ENCODE data around the gene AMH. TPM values are rescaled to one million over a fixed set of nuclear protein-coding genes. Genes with fewer than 3 reads are reported as not detected.
A peak's percentile ranks its signal among the peaks of the same experiment; 100 is the strongest.
"Not testable (repeated sequence)": the region's sequence is repeated elsewhere in the genome, so short reads cannot be mapped to it uniquely, and the experiment has no call there.

The AMH gene
- 1 to 10 TPM in 6 of 7 donors, under 1 TPM in 1; 0.80 to 3.9 (median 1.3) TPM for total RNA-seq
- 10 to 100 TPM in 1 of 2 donors, not detected in 1; 12.0 TPM for polyA plus RNA-seq
- long read RNA-seq, donor 1, result 0 reads
- long read RNA-seq, donor 2, partial matches to known transcripts, result 0 of 1 reads
- long read RNA-seq, donor 2, other reads (novel, unspliced or antisense), result 0 of 1 reads
- long read RNA-seq, donor 3, result 0 reads

DNA sequence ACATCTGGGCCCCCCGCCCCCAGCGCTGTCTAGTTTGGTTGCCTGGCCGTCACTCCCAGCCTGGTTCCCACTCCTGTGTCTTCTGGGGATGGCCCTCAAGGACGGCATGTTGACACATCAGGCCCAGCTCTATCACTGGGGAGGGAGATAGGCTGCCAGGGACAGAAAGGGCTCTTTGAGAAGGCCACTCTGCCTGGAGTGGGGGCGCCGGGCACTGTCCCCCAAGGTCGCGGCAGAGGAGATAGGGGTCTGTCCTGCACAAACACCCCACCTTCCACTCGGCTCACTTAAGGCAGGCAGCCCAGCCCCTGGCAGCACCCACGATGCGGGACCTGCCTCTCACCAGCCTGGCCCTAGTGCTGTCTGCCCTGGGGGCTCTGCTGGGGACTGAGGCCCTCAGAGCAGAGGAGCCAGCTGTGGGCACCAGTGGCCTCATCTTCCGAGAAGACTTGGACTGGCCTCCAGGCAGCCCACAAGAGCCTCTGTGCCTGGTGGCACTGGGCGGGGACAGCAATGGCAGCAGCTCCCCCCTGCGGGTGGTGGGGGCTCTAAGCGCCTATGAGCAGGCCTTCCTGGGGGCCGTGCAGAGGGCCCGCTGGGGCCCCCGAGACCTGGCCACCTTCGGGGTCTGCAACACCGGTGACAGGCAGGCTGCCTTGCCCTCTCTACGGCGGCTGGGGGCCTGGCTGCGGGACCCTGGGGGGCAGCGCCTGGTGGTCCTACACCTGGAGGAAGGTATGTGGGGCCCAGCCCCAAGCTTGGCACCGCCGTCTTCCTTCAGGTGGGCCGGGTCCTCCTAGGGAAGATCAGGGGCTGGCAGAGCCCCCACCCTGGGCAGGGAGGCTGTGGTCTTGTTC lies at the start of gene AMH:
Gene AMH (plus strand): TSS at position 314 of the 857 bp plus-strand sequence. CDS start 10 bp downstream, at position 324.
- H3K27me3 ChIP-seq, result peaks cover 16% of the 10 kb centered on the region

DNA sequence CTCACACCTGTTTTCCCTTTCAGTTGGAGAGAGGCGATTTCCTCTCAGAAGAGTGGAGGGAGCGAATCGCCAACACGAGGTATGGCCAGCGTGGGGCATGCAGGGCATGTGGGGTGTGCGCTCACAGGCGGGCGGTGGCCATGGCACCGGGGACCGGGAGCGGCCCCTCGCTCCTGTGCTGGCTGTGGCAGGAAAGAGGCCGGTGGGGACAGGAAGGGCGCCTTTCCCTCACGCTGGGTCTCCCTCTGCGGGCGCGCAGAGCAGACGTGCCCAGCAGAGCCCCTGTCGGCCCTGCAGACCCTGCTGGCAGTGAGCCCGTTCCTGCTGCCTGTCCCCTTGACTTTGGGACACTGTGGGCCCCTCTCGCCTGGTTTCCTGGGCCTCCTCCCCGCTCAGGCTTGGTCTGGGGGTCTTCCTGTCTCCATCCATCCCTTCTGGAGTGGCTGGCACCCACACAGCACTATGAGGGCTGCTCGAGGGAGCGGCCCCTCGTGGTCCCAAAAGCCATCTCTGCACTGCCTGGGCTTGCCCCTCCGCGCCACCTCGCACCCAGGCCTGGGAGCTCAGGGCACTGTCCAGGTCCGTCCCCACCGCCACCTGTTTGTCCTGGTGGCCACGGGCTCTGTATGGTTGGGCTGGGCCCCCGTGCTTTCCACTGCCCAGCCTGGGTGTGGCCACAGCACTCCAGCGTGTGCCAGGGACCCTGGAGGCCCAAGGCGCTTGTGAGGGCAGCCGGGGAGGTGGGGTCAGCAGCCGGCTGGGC lies 49.1 kb upstream of the AMH start:
- TF ChIP-seq POLR2A (IDR thresholded peaks at IDR 0.05) (no peak), EP300 (IDR thresholded peaks at IDR 0.05) (no peak)
- TF ChIP-seq, protein P1, sequence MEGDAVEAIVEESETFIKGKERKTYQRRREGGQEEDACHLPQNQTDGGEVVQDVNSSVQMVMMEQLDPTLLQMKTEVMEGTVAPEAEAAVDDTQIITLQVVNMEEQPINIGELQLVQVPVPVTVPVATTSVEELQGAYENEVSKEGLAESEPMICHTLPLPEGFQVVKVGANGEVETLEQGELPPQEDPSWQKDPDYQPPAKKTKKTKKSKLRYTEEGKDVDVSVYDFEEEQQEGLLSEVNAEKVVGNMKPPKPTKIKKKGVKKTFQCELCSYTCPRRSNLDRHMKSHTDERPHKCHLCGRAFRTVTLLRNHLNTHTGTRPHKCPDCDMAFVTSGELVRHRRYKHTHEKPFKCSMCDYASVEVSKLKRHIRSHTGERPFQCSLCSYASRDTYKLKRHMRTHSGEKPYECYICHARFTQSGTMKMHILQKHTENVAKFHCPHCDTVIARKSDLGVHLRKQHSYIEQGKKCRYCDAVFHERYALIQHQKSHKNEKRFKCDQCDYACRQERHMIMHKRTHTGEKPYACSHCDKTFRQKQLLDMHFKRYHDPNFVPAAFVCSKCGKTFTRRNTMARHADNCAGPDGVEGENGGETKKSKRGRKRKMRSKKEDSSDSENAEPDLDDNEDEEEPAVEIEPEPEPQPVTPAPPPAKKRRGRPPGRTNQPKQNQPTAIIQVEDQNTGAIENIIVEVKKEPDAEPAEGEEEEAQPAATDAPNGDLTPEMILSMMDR (IDR thresholded peaks at IDR 0.05), result no peak
- WGBS, 3 donors, result 91 to 95% (median 93%) methylated on average over 37 of the region's 37 CpGs
- H3K27me3 ChIP-seq, result no peaks in the 10 kb centered on the region
- DNase-seq, result no peak
- no peaks in the 10 kb centered on the region for H3K9me3 ChIP-seq
- no peak overlapping the region for H3K27ac ChIP-seq
- H3K36me3 ChIP-seq, result no peaks in the 10 kb centered on the region
- peaks cover 2% of the 10 kb centered on the region for H3K4me1 ChIP-seq (ENCODE audit: insufficient read depth)
- no peak overlapping the region for H3K4me3 ChIP-seq
- intact Hi-C loops (cut with DNase I), result no loop called here

More for the DNA sequence above, at the start of gene AMH:
- H3K36me3 ChIP-seq, result no peaks in the 10 kb centered on the region
- no peak within 1 kb of the TSS for H3K27ac ChIP-seq
- TF ChIP-seq POLR2A (IDR thresholded peaks at IDR 0.05), result no peak
- TF ChIP-seq EP300 (IDR thresholded peaks at IDR 0.05), result no peak
- TF ChIP-seq, protein P1 (IDR thresholded peaks at IDR 0.05), result no peak
- intact Hi-C loops (cut with DNase I), result loop anchor here in 1 of 4 donors (10.0 kb wide), 1 partner anchor 366 kb away; no protein-coding TSS in a partner anchor
- no peak within 1 kb of the TSS for H3K4me3 ChIP-seq
- peaks cover 17% of the 10 kb centered on the region for H3K4me1 ChIP-seq (ENCODE audit: insufficient read depth)
- H3K9me3 ChIP-seq, result no peaks in the 10 kb centered on the region
- DNase-seq, result peak in 1 of 5 donors; percentile 39
- 60 to 63% (median 63%) methylated on average over 8 to 27 of the region's 27 CpGs for WGBS, 3 donors

DNA sequence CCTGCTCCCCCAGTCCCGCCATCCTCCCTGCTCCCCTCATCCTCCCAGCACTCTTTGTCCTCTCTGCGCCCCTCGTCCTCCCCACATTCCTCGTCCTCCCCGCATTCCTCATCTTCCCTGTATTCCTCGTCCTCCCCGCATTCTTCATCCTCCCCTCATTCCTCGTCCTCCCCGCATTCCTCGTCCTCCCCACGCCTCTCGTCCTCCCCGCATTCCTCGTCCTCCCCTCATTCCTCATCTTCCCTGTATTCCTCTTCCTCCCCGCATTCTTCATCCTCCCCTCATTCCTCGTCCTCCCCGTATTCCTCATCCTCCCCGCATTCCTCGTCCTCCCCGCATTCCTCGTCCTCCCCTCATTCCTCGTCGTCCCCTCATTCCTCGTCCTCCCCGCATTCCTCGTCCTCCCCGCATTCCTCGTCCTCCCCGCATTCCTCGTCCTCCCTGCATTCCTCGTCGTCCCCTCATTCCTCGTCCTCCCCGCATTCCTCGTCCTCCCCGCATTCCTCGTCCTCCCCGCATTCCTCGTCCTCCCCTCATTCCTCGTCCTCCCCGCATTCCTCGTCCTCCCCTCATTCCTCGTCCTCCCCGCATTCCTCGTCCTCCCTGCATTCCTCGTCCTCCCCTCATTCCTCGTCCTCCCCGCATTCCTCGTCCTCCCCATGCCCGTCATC lies 48.4 kb upstream of the AMH start:
- H3K27ac ChIP-seq; DNase-seq; intact Hi-C loops (cut with DNase I); H3K4me1 ChIP-seq (ENCODE audit: insufficient read depth); H3K36me3 ChIP-seq; H3K9me3 ChIP-seq; H3K4me3 ChIP-seq; H3K27me3 ChIP-seq: not testable (repeated sequence)
- 92 to 94% (median 93%) methylated on average over 50 of the region's 50 CpGs for WGBS, 3 donors

DNA sequence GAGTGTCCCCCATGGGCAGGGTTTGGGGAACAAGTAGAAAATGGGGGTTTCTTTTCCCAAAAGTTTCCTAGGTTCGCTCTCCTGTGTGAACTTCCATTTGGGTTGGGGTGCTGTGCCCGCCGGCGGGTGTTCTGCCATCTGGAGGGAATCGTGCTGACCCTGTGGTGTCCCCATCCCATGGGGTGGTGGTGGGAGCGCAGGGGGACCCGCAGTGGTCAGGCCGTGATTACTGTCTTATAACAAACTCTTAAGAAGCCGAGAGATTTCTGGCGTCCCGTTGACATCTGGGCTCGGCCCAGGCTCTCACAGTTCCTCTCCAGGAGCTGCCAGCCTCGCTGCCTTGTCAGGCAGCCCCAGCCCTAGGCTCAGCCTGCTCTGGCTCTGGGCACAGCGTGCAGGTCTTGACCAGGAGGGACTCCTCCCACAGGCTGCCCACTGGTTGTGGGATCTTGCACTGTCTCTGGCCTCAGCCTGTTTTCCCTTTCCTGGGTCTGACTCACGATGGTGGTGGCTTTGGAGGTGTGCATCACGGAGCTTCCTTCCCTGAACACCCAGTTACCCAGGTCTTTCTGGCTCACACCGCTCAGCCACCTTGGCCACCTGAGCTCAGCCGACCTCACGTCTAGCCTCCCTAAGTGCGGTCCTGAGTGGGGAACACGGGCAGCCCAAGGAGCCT lies 47.5 kb upstream of the AMH start:
- no peaks in the 10 kb centered on the region for H3K9me3 ChIP-seq
- intact Hi-C loops (cut with DNase I), result no loop called here
- peaks cover 2% of the 10 kb centered on the region for H3K4me1 ChIP-seq (ENCODE audit: insufficient read depth)
- no peaks in the 10 kb centered on the region for H3K27me3 ChIP-seq
- no peak for TF ChIP-seq POLR2A (IDR thresholded peaks at IDR 0.05)
- TF ChIP-seq, protein P1 (IDR thresholded peaks at IDR 0.05), result no peak
- TF ChIP-seq EP300 (IDR thresholded peaks at IDR 0.05), result no peak
- DNase-seq, result no peak
- no peak overlapping the region for H3K27ac ChIP-seq
- no peaks in the 10 kb centered on the region for H3K36me3 ChIP-seq
- WGBS, 3 donors, result 91 to 93% (median 93%) methylated on average over 21 of the region's 21 CpGs
- no peak overlapping the region for H3K4me3 ChIP-seq

Measured in ovary (tissue), 10 donors.